GM19351 (cell line): Measurements from ENCODE around the gene LMO2.
"Not testable (repeated sequence)": the region's sequence is repeated elsewhere in the genome, so short reads cannot be mapped to it uniquely, and the experiment has no call there.

Experiments
- ATAC-seq: cut with Tn5 transposase; IDR thresholded peaks from one replicate; pipeline ENCODE4 v1.9.1; 2021; ENCODE audit warnings: mild to moderate bottlenecking, moderate library complexity; ENCODE audit not compliant: unreplicated experiment

Gene LMO2

DNA sequence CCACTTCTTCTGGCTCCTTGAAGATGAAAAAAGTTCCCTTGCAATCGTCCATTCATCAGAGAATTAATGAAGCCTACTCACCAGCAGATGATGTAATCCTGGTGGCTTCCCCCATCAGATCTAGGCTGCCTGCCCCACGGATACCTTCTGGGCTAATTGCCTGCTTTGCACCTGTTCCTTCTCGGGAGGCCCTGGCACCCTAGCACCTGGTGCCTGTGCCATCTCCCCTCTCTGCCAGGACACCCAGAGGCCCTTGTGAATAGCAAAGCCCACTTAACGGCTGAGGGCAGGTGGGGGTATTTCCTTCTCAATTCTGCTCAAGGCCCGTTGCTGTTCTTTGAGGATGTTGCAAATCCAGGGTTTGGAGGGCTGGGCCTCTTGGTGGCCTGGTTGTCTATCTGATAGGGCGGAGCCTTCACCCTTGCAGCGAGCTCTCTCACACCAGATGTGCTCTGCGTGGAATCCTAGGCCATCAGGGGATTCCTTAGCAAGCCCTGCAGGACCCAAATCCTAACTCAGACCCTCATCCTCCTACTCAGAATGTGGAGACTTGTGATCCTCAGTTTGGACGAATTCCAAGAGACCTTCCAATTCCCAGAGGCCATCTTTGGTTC, at the start of gene LMO2:
TSS of gene LMO2 (minus strand) at position 363 of the 614 bp plus-strand sequence. CDS start 22,360 bp downstream, outside the sequence.
- no peak for ATAC-seq

DNA sequence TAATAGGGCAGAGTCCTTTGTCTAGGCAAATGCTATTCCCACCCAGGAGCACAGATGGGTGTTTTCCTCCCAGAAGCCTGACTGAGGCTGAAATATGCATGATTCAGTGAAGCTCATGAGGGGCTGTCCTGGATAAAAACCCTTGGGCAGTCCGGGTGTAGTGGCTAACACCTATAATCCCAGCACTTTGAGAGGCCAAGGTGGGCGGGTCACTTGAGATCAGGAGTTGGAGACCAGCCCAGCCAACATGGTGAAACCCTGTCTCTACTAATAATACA, 48.6 kb upstream of the LMO2 start:
- no peak for ATAC-seq

DNA sequence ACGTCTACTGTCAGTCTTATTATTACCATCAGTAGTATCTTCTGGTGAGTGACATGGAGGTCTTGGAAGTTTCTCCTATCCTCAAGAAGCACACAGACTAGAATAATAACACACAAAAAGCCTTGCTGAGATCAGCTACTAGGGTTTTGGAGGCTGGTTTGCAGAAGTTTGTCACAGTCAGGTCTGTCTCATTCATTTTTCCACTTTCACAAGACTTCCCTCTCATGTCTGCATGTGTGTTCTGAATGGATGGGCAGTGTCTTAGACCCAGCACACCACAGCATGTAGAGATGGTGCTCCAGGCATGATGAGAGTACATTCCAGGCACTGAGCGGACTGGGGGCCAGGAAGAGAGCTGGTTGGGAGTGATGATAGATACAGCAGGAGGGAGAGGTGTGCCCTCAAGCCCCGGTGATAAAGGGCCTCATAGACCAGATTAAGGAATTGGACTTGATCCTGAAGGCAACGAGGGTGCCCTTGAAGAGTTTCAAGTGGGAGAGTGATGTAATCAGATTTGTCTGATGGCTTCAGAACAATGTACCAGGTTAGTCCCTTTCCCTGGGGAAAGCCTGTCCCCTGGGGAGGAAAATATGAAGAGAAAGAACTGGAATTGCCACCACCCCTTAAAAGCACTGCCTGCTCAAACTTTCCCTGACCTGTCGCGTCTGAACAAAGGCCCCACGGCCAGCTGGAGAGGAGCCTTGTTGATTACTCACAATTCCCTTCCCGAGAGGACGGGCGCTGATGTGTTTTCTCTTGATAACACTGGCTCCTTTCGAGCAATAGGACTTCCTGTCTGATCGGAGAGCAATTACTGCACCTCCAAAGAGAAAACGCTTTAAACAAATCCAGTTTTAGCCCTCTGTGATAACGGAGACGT, 45.1 kb upstream of the LMO2 start:
- no peak for ATAC-seq

DNA sequence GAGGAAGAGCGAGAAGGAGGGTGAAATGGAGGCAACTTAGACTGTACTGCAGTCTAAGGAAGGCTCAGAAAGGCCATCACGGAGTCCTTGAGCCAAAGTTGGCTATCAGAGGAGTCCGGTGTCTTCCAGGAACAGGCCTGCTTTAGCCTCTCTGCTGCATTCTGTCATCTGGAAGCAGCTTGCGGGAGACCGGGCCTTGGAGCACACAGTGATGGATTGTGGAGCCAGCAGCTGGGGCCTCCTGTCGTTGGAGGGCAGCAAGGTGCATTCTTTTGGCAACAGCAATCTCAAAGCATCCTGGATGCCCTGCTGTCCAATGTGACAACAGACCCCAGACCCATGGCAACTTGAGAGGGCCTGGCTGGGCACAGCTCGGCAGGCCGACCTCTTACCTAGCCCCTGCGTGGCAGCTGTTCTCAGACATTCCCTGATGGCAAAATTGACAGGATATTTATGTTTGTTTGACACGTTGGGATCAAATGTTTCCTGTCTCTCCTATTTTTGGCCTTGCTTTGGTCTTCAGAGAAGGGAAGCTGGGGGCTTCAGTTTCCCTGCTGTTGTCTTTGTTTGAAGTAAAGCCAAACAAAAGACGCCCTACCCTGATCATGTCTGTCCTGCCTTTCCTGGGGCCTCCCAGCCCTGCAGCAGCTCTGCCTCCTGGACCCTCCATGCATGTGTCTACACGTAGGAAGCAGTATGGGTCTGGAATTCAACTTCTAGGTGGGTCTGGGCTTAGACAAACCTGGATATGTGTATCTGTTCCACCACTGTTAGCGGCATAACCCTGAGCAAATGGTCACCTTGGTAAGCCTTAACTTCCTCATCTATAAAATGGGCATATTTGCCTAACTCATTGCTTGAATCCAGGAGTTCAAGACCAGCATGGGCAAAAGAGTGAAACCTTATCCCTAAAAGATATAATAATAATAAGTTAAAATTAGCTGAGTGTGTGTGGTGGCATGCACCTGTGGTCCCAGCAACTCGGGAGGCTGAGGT, 43.9 kb upstream of the LMO2 start:
- no peak for ATAC-seq

DNA sequence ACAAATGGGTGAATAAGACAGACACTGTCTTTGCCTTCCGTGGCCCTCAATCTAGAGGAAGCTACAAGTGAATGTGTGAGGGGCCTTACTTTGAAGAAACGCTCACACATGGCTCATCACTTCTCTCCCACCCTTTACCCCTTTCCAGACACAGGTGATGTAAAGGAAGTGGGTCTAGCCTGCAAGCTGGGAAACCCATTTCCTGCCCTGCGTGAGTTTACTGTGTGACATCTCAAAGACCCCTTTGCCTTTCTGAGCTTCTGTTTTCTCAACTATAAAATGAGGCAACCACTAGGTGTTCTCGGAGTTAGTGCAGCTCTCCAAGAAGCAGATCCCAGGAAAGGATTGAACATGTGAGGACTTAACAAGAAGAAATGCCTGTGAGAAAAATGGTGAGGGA, 43.1 kb upstream of the LMO2 start:
- no peak for ATAC-seq

DNA sequence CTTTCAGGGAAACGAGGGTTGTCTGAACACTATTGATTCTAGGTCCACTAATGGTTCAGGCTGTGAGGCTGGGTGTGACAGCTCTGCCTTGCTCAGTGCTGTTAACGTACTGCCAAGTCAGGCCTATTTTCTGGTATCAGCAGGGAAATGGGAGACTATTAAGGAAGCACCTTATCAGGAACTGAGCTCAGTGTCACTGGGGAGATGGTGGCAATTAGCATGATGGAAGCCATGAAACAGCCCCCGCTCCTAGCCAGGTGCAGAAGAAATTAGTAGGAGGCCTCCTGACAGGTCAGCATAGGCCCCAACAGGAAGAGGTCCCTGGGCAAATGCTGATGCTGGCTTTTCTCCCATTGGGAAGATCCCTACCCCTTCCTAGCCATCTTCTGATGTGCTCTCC, 42.6 kb upstream of the LMO2 start:
- ATAC-seq: no peak

DNA sequence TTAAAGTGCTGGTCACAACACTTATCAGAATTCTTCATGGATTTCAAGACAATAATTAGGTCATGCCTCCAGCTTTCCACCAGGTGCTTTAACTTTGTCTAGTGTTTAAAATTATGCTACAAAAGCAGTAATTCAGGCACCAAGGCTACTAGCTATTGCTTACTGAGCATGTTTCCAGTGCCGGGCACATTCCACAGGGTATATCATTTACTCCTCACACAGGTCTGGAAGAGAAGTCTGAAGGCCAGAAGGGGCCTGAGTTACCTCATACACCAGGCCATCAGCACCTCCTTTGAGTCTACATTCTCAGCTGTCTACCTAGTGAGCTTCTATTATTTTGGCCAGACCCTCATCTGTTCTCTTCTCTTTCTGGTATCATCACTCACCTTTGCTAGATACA, 41.7 kb upstream of the LMO2 start:
- ATAC-seq: no peak

DNA sequence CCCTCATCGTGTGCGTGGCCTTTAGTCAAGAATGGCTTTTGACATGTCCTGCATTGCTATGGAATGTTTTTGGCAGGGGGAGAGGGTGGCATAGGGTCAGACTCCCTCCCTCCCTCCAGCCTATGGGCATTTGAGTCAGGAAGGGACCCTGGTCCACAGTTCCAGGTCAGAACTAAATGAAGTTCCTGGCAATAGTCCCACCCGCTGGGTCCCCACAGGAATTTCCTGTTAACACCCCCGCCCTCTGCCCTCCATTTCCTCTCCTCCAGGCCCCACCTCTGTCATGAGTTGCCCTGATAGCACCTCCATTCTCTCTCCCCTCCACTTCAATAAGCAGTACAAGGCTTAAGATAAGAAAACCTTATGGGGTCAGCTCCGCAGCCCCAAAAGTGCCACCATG, 40.8 kb upstream of the LMO2 start:
- ATAC-seq: no peak

DNA sequence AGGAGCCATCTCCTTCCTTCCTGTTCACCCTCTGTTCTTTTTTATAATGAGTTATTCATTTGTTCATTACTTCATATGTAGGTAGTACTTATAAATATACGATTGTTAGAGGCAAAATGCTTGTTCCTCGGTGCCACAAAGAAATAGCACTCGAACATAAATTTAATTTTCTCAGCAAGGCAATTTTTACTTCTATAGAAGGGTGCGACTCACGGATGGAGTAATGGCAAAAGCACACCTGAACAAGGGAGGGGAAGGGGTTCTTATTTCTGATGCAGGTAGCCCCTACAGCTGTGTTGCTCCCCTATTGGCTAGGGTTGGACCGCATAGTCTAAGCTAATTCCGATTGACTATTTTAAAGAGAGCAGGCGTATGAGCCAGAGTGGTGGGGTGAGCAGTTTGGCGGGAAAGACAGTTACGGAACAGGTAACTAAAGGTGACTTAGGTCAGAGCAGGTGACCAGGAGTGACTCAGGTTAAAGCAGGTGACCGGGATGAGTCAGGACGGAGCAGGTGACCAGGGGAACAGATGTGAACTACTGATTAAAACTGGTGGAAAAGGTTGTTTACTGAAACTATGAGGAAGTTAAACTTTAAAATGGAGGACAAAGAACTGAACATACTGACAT, 40.0 kb upstream of the LMO2 start:
- ATAC-seq: not testable (repeated sequence)

DNA sequence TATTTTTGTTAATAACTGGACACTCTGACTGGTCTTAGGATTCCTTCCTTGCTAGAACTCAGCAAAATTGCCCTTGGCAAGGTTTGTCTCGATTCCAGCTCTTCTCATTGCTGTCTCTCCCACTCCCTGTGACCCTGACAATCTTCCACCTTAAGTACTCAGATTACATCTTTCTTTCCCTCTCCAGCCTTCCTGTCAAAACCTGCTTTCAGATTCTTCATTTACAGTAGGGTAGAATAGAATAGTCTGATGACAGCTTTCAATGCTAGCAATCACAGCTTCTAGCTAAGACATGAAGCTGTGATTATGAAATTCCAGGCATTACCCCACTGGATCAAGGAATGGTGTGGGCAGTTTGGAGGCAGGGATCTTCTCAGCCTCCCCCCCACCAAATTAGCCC, 39.2 kb upstream of the LMO2 start:
- no peak for ATAC-seq

DNA sequence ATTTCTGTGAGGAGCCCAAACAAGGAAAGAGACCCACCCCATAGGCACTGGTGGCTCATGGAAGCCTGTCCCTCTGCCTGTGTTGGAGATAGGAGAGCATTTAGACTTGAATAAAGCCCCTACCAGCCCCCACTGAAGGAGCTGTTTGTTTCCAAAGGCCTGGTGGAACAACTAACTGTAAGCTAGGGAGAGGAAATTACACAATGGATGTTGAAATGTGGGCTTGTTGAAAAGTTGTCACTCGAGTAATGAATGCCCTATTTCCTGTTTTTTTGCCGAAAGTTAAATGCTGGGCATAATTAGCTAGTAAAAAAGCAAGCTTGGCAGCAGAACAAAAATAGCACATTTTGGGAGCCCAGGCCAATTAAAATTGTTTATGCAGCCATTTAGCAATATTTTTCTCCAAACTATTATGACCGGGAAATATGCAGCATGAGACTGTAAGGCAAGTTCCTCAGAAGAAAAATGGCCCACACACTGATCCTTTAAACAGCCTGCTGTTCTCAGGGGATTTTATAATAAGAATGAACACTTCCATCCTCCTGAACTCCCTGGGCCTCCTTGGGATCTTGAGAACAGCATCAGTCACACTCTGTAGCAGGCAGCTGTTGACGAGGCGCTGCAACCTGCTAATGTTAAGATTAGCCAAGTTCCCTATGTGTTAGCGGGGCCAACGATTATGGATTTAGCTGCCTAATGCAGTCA, 38.6 kb upstream of the LMO2 start:
- ATAC-seq: no peak

DNA sequence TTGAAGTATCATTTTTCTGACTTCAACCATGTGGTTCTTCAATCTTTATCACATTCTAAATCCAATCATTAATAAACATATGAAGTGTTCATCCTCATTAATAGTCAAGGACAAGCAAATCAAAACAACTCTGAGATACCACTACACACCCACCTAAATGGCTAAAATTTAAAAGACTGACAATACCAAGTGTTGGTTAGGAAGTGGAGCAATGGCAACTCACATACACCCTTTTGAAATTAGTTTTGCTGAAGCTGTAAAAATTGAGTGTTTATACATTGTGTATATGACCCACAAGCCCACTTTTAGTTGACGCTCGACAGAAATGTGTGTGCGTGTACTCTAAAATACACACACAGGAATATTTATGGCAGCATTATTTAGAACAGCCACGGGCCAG, 36.7 kb upstream of the LMO2 start:
- no peak for ATAC-seq

DNA sequence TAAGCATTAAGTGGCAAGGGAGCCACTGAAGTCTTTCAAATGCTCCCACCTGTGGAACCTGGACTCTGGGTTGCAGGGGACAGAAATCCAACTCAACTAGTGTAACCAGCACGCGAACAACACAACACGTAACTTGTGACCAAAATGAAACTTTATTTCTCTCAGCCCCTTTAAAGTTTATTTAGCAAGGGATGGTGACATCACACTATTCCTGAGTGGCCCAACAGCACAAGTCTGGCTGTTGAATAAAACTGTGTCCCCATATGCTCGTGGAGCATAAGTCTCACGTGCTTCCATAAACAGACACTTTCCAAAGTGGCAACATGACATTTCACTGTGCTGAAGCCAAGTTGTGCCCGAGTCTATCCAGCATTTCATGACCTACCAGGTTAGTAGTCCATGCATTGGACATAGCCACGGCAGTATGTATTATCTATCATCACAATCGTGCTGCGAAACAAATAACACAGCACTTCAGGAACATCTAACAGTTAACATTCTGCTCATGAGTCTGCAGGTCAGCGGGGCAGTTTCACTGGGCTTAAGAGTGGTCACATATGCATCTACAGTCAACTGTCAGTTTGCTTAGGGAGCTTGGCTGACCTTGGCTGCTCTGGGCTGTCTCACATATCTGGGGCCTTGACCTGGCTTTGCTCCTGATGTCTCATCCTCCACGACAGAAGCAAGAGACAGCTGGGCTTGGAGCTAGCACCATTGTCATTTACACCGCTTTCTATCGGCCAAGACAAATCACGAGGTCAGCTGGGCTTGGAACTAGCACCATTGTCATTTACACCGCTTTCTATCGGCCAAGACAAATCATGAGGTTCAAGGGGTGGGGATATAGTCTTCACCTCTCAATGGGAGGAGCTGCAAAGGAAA, 35.0 kb upstream of the LMO2 start:
- ATAC-seq: no peak

DNA sequence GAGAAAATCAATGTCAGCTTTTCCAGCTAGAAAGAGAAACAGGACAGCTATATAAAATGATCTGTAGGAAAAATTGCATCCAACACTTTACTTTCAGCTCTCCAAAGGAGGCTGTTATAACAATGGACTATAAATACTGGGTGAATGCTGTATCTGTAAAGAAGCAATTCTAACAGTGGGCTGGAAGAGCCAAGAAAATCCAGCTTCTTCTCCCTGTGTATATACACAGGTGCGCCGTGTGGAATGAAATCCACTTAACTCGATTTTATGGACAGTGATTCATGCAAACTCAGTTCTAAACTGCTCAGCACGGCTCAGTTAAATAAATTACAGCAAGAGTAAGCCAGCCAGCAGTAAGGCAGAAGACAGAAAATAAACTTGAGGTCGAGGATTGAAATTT, 32.5 kb upstream of the LMO2 start:
- no peak for ATAC-seq

DNA sequence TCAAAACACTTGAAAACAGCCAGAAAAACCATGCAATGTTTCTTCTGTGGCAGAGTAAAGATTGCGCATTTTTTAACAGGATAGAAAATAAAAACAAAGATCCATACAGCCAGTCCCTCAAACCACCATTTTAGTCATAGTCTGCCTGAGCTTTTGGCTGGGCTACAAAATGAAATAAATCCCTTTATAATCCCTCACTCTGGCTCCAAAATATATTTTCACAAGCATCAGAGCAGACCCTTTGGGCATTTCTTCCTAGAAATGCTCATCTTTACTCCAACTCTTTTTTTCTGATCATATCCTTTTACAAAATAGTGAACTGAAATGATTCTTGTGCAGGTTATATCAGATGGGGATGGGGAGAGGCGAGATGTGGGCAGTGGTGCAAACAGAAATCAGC, 31.8 kb upstream of the LMO2 start:
- ATAC-seq: no peak

DNA sequence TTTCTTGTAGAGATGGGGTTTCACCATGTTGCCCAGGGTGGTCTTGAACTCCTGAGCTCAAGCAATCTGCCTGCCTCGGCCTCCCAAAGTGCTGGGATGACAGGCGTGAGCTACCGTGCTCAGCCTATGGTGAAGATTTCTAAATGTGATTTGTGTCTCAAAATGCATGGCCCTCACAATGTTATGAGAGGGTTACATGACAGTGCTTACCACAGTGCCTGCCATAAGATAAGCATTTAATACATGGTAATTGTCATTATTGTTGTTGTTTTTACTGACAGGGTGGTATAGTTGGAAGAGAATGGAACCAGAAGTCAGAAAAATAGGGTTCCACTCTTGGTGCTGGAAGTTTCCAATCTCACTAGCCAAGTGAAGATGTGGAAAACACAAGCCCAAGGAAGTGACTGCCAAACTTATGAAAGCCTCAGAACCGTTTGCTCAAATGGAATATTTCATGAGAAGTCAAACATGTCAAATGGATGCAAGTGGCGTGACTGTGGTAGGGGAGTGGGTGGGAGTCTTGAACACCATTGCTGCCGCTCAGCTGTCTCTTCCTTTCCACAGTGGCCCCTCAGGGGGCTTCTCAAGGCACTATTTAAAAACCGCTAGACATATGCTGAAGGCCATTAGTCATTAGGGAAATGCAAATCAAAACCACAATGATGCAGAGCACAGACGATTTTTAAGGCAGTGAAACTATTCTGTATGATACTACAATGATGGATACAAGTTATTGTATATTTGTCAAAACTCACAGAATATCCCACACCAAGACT, 29.1 kb upstream of the LMO2 start:
- peak; percentile 95 for ATAC-seq

DNA sequence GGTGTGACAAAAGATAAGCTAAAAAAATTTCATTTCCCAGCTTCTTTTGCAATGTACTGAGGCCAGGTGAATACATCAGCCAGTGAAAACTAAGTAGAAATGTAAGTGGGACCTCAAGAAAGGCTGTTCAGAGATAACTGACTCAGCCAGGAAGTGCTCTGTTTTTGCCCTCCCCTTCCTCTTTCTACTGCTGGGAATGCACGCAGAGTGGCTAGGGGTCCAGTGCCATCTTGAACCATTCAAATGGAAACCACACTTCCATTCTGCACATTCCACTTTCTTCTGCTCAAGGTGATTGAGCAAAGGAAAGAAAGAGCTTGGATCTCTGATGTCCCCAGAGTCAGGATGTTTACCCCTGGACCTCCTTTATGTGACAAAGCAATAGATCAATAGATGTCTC, 27.8 kb upstream of the LMO2 start:
- no peak for ATAC-seq

DNA sequence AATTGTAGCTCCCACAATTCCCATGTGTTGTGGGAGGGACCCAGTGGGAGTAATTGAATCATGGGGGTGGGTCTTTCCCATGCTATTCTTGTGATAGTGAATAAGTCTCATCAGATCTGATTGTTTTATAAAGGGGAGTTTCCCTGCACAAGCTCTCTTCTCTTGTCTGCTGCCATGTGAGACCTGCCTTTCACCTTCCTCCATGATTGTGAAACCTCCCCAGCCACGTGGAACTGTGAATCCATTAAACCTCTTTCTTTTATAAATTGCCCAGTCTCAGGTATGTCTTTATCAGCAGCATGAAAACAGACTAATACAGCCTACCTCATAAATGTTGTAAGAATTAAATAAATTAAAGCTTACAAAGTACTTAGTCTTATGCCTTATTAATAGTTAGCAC, 25.5 kb upstream of the LMO2 start:
- not testable (repeated sequence) for ATAC-seq

DNA sequence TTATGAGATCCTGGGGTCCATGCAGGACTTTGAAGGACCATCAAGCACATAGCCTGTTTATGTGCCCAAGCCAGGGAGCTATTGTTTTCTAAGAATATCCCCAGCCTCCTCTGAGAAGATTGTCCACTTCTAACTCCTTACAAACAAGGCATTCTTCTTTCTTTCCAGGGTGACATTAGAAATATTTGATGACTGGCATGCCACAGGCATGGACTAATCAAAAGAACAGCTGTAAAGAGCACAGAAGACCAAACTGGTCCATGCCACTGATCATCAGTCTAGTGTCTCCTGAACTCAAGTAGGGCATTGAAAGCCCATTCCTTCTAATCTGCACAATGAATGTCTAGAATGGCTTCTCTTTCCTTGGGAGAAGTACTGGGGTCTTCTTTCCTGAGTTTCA, 24.9 kb upstream of the LMO2 start:
- no peak for ATAC-seq
